ENCODE data around the gene MGST3.
"Not testable (repeated sequence)": the region's sequence is repeated elsewhere in the genome, so short reads cannot be mapped to it uniquely, and the experiment has no call there.

The MGST3 gene

GRCh38 chr1:165629848-165630628, 996 bp upstream of the MGST3 start:
- no peak for DNase-seq

- peak; percentile 13 for DNase-seq
These were observed 513 bp downstream of the MGST3 start for GRCh38 chr1:165631342-165632151.

DNA sequence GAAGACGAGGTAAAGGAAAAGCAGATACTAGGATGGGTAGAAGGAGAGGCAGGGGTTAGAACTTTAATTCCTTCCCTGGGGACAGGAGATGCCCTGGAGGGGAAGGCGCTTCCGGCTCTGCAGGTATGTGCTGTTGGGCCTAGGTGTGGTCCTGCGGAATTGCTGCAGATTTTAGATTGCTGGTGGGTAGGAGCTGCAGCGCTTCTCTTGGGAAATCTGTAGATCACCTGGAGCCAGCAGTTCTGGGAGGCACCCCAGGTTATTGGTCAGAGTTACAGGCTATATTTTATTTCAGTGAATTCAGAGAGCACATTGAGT, 1.1 kb downstream of the MGST3 start:
- DNase-seq, result no peak

GRCh38 chr1:165632491-165632890, 1.5 kb downstream of the MGST3 start:
- no peak for DNase-seq

- no peak for DNase-seq
These were observed 2.6 kb downstream of the MGST3 start for GRCh38 chr1:165633614-165634013.

GRCh38 chr1:165634154-165634921, 3.3 kb downstream of the MGST3 start:
- no peak for DNase-seq

DNA sequence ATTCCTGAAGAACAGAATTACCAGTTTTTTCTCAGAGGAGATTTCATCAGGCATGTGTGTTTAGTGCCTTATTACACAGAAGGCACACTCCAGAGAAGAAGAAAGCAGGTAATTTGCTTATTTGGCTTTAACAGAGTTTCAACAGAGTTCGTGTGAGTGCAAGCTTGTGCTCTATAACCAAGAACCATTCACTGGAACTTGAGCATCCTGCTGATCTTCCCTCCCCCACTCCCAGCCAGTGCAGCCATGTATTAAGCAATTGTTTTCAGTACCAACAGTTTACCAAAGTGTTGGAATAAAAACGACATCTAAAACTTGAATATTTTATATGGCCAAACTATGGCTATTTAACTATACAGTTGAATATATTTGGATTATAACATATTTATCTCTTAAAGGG, 4.3 kb downstream of the MGST3 start:
- DNase-seq, result no peak

DNA sequence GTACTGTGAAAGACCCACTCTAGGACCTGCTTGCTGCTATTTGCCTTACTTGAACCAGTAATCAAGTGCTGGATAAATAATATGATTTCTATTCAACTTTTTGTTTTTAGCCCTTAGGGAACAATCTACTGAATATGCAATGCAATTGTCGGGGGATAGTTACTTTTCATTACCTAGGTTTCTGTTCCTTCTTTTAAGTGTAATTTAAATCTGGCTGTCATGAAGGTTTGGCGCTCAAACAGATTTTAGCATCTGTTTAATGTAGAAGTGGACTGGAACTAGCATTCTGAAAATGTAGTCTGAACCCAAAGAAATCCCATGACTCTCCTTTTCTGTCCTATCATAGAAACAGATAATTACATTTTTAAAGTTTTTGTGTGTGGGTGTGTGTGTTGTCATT, 4.8 kb downstream of the MGST3 start:
- no peak for DNase-seq

DNA sequence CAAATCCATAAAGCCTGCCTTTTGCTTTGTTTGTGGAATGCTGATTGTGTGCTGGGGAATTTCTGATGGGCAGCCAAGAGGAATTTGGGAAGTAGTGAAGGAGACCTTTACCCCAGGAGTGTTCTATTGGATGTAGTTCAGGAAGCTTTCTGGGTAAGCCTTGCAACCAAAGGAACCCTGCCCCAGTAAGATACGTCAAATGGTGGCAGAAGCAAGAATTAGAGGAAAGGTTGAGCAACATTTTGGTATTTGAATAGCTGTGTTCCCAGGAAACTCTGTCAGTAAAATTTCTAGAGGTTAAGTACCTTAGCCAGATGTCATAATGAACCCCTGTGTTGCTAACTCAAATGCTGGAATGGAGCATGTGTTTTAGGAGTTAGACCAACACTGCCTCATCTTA, 6.4 kb downstream of the MGST3 start:
- no peak for DNase-seq

- not testable (repeated sequence) for DNase-seq
These were observed 7.2 kb downstream of the MGST3 start for GRCh38 chr1:165638211-165638610.

DNA sequence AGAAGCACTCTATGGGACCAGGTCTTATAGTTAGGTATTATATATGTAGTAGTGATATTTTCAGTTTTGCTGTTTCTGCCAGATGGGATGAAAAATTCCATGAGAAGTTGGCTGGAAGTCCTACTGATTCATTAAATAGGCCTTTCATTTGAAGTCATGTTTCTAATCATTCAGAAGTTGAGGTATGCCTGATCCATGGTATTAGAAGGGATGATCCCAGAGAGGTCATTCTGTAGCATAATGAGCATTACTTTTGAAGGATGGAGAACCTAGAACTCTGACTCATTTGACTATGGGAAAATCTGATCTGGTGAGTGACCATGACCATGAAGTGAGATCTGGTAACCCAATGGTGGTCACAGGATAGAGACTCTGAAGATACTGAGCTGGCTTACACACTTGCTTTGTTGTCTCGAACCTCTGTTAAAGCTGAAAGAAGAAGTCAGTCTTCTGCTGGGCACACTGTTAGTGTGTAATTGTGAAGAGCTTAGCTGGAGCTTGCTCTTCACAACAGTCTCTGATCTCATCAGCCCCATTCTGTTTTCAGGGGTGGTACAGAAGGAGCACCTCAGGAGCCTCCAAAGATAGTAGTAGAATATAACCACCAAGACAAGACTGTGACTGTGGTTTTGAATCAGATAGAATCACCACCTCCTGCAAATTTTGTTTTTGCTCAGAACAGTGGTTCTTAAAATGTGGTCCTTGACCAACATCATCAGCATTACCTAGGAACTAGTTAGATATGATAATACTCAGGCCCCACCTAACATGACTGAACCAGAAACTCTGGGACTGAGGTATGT, 9.0 kb downstream of the MGST3 start:
- DNase-seq, result no peak

DNA sequence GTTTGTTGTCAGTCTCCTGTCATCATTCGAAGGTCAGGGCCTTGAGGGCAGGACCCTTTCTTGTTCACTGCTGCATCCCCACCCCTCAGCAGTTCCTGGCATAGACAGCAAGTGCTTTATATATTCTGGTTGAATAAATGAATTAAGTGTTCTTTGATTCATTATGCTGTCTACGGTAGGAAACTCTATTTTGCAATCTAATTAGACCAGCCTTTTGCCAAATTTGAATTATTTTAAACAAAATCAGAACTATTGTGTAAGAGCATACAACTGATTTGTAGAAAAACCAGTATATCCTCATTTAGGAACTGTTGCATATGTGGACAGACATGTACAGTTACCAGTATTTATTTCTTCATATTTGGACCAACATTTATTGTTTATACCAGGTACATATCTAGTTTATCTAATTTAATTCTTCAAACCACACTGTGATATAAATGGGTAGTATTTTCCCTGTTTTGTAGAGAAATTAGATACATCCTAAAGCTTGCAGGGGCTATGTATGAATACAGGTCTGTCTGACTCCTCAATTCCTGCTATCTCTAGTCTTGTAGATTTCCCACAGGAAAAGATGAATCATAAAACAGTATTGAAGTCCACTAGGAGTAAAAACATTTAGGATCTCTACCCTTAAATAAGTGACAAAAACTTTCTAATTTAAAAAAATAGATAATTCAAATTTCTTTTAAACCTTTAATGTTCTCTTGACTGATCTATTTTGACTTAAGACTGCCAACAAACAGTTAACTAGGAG, 10.4 kb downstream of the MGST3 start:
- no peak for DNase-seq

GRCh38 chr1:165644064-165644735, 13.2 kb downstream of the MGST3 start:
- DNase-seq, result no peak

DNA sequence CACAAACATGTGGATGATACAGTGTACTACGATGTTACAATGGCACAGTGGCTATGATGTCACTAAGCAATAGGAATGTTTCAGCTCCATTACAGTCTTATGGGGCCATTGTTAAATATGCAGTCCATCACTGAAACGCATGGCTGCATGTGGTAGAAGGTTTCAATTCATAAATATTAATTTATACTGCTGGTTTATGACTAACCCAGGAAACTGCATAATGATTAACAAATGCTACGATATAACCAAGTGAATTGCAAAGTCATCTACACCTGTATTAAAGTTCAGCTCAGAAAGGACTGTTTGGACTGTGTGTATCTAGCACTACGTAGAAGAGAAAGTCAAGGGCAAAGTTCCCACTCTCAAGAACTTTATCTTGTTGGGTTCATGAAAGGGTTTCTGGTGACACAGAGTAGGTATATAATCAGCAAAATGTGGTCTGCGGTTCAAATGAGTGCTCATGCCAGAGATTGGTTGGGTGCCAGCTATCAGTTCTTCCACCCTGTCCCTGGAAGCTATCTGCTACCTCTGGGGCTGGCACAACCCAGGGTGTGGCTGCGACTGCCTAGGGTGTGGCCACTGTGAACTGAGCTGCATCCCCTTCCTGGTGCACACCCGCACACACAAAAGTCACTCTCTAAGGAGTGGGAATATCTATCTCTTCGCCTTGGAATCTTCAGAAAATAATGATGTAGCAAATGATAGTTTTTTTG, 14.8 kb downstream of the MGST3 start:
- no peak for DNase-seq

GRCh38 chr1:165647517-165647916, 16.5 kb downstream of the MGST3 start:
- no peak for DNase-seq

DNA sequence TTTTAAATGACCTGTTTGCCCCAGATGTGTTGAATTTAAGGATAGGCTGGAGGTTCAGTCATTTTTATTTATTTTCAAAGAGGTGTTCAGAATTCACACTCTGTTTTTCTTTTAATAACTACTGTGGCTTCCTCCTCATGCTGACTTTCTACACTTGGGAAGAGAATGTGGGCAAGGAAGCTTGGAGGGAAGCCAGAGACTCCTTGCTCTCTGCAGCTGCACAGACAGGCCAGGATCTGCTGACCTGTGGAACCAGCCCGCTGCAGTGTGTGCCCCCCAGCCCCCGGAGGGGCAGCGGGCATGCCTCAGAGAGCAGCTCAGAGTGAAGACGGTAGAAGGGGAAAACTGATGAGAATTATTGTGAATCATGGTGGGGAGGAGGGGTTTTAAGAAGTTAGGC, 16.9 kb downstream of the MGST3 start:
- no peak for DNase-seq

DNA sequence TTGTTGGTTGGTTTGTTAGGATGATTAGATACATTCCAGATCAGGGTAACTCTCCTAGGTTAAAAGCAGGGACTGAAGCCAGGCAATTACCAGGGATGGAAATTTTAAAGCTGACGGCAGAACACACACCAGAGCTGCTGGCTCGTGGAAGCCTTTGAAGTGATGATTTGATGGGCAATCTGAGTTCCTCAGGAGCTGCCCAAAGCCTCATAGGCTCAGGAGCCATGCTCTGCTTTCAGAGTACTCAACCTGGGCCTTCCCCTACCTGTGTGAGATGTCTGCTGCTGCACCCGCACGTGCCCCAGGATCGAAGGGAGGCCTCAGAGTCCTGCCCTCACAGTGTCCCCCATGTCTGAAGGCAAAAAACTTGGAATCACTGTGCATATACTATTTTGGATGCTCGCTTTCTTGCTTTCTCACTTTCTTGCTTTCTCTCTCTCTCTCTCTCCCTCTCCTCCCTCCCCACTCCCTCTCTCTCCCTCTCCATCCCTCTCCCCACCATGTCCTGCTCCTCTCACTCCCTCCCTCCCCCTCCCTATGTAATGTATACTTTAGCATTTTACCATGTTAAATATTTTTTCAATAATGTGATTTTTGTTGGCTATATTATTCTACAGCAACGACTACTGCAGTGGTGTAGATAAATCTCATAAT, 18.0 kb downstream of the MGST3 start:
- no peak for DNase-seq

DNA sequence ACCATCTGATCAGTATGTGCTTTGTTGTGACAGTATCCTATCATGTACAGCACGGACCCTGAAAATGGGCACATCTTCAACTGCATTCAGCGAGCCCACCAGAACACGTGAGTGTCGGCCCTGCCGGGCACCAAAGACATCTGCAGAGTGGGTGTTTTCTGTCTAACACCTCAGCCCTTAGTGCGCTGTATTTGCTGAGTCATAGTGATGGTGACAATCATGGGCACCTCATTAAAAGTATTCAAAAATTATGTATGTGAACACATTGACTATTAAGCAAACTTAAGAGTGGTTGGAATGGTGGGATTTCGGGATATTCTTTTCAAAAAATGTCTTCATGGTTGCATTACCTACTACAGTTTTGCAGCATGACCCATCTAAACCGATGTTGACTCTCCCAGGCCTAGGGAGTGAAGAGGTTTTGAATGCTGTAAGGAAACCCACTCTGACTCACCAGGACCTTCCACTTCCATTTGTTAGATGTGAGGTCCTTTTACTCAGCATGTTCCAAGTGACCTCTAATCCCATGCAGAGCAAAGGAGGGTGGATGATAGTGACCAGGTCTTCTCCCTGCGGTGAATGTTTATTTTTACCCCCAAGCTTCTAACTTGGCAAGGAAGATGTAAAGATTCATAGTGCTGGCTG, 20.1 kb downstream of the MGST3 start:
- no peak for DNase-seq

- not testable (repeated sequence) for DNase-seq
These were observed 27.9 kb downstream of the MGST3 start for GRCh38 chr1:165658766-165659580.

All from activated T-cell treated with anti-CD3 and anti-CD28 coated beads for 4 hours (primary cell).